Activated CD4-positive, alpha-beta T cell treated with anti-CD3 and anti-CD28 coated beads, Interleukin-2, amount 50 U/mL, for 48 hours (primary cell): ENCODE measurements around the gene COPS6.
A peak's percentile ranks its signal among the peaks of the same experiment; 100 is the strongest.
"Not testable (repeated sequence)": the region's sequence is repeated elsewhere in the genome, so short reads cannot be mapped to it uniquely, and the experiment has no call there.

Experiments
- DNase-seq, 2 experiments: peaks; one replicate each; pipeline ENCODE4 v3.0.0-alpha.2; 2020

The COPS6 gene

GRCh38 chr7:100127866-100128636 is 39.3 kb downstream of the COPS6 start:
- peak; percentile 34 to 36 for DNase-seq

DNA sequence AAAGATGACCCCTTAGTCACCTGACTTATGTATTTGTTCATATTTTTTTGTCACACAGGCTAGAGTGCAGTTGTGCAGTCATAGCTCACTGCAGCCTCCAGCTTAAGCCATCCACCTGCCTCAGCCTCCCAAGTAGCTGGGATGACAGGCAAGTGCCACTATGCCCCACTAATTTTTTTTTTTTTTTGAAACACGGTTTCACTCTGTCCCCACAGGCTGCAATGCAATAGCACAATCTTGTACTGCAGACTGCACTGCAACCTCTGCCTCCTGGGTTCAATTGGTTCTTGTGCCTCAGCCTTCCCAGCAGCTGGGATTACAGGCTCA is 39.8 kb downstream of the COPS6 start:
- no peak for DNase-seq

GRCh38 chr7:100130220-100130607 is 41.4 kb downstream of the COPS6 start:
- not testable (repeated sequence) for DNase-seq

DNA sequence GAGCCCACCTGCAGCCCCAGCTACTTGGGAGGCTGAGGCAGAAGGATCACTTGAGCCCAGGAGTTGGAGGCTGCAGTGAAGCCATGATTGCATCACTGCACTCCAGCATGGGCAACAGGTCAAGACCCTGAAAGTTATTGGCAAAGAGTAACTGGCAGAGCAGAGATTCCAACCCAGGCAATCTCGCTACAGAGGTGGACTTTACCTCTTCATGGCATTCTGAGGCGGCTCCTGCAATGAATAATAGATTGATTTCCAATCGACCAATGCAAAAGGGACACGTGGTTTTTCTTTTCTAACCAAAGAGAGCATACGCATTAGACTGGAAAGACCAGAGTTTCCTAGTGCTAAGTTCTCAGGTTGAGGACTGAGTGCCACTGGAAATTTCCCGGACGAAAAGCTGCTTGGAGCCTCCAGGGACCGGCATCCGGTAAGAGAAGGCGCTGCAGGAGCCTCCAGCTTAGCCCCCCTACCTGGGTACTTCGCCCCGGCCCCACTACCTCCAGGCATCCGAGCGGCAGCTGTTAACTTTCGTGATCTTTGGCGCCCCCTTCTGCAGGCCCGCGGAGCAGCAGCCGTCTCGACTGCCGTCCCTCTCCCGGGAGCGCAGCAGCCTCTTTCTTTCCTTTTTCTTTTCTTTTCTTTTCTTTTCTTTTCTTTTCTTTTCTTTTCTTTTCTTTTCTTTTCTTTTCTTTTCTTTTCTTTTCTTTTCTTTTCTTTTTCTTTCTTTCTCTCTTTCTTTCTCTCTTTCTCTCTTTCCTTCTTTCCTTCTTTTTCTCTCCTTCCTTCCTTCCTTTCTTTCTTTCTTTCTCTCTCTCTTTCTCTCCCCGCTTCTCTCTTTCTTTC is 42.1 kb downstream of the COPS6 start:
- DNase-seq = peak; percentile 90 to 93

DNA sequence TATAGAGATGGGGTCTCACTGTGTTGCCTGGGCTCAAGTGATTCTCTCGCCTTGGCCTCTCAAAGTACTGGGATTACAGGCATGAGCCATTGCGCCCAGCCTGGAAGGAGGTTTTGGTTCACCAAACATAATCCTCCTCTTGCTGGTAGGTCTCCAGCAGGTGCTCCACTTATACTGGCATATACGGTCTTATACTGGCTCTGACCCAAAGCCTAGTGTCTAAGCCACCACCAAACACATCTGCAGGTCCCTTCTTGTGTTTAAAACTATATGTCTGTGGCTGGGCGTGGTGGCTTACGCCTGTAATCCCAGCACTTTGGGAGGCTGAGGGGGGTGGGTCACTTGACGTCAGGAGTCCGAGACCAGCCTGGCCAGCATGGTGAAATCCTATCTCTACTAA is 43.4 kb downstream of the COPS6 start:
- no peak for DNase-seq

- peak; percentile 70 to 74 for DNase-seq
Observed at GRCh38 chr7:100132697-100133151, 44.0 kb downstream of the COPS6 start.

- no peak for DNase-seq
Observed at GRCh38 chr7:100137851-100138760, 49.3 kb downstream of the COPS6 start.

DNA sequence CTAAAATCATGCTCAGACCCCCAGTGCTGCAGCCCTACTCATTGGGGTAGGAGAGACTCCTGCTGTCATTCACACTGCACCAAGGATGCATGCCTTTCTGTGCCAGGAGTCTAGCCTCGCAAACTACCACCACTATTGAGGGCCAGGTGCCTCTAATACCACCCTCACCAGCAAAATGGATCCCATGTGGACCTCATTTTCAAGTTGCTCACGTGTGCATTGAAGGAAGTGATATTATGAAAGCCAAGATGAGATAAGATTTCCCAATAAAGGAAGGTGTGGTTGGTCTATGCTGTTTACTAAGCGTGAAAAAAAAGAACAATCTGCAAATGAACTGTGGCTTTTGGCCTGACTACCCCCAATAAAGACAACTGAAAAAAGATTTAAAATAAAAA is 52.8 kb downstream of the COPS6 start:
- DNase-seq = no peak
